PC-3 (cell line): Measurements from ENCODE around the gene GSG1L. TPM values are rescaled to one million over a fixed set of nuclear protein-coding genes. Genes with fewer than 3 reads are reported as not detected.

Source experiments
- ATAC-seq: fragments of 200-7000 bp; cut with Tn5 transposase; 2 replicates; pipeline ENCODE4 v1.9.1; 2020; ENCODE audit warnings: mild to moderate bottlenecking, moderate library complexity
- BruUV-seq: library from RNA; stranded (reverse); fragments of 400-500 nt; replicated peaks from 2 replicates; lab custom pipeline; 2021; lab: Mats Ljungman, UMichigan
- CTCF ChIA-PET: fragments of 300-600 bp; sonication (Branson Sonifier 250); formaldehyde crosslinking; loops from one replicate; lab custom pipeline; 2022; ENCODE audit warnings: antibody characterized with exemption; lab: Charles Lee
- POLR2A ChIA-PET: fragments of 300-600 bp; sonication (Branson Sonifier 250); formaldehyde crosslinking; loops from one replicate; lab custom pipeline; 2022; ENCODE audit warnings: antibody characterized with exemption; ENCODE audit not compliant: unreplicated experiment; lab: Charles Lee
- DNase-seq: peaks from one replicate; pipeline ENCODE4 v3.0.0-alpha.2; 2015
- H2AFZ ChIP-seq: fragments of 300-600 bp; sonication (generic); 2 replicates; pipeline ENCODE4 v1.6.0; 2016; ENCODE audit warnings: antibody characterized with exemption, low read length
- H3F3A ChIP-seq: fragments of 300-600 bp; sonication (generic); one replicate; pipeline ENCODE4 v1.6.0; 2017; ENCODE audit warnings: antibody characterized with exemption, low read length, control low read depth, mild to moderate bottlenecking; ENCODE audit not compliant: unreplicated experiment
- H3K27ac ChIP-seq: fragments of 300-600 bp; sonication (generic); 2 replicates; pipeline ENCODE4 v1.5.1; 2016; ENCODE audit warnings: mild to moderate bottlenecking, low read length
- H3K27me3 ChIP-seq: fragments of 300-600 bp; sonication (generic); 2 replicates; pipeline ENCODE4 v1.6.1; 2016; ENCODE audit warnings: low read length, mixed read lengths
- H3K36me3 ChIP-seq: fragments of 300-600 bp; sonication (generic); 2 replicates; pipeline ENCODE4 v1.6.1; 2016; ENCODE audit warnings: low read depth, mixed run types, low read length, mixed read lengths
- H3K4me1 ChIP-seq: fragments of 300-600 bp; sonication (generic); 2 replicates; pipeline ENCODE4 v1.5.1; 2016; ENCODE audit warnings: low read length; ENCODE audit not compliant: insufficient read depth
- H3K4me2 ChIP-seq: fragments of 300-600 bp; sonication (generic); 2 replicates; pipeline ENCODE4 v1.6.0; 2016; ENCODE audit warnings: low read length
- H3K4me3 ChIP-seq: fragments of 300-600 bp; sonication (generic); 2 replicates; pipeline ENCODE4 v1.5.1; 2016; ENCODE audit warnings: mild to moderate bottlenecking, low read length, mixed read lengths
- H3K79me2 ChIP-seq: fragments of 300-600 bp; sonication (generic); 2 replicates; pipeline ENCODE4 v1.6.1; 2017; ENCODE audit warnings: low read length, mixed read lengths
- H3K9ac ChIP-seq: fragments of 300-600 bp; sonication (generic); 2 replicates; pipeline ENCODE4 v1.6.0; 2016; ENCODE audit warnings: mild to moderate bottlenecking, low read length
- H3K9me2 ChIP-seq: fragments of 300-600 bp; sonication (generic); replicated peaks from 2 replicates; pipeline ENCODE4 v1.6.1; 2016; ENCODE audit warnings: mixed run types, low read length, mixed read lengths
- H3K9me3 ChIP-seq: fragments of 300-600 bp; sonication (generic); 2 replicates; pipeline ENCODE4 v1.6.1; 2016; ENCODE audit warnings: low read length, mixed read lengths
- H4K20me1 ChIP-seq: fragments of 300-600 bp; sonication (generic); 2 replicates; pipeline ENCODE4 v1.6.1; 2016; ENCODE audit warnings: low read length, mixed read lengths
- EZH2 ChIP-seq: fragments of 300-600 bp; sonication (generic); IDR thresholded peaks from one replicate; pipeline ENCODE4 v1.6.1; 2017; ENCODE audit warnings: antibody characterized with exemption, mild to moderate bottlenecking, low read length; ENCODE audit not compliant: unreplicated experiment
- EZH2phosphoT487 ChIP-seq: fragments of 300-600 bp; sonication (generic); IDR thresholded peaks from 2 replicates; pipeline ENCODE4 v1.6.1; 2018; ENCODE audit warnings: mild to moderate bottlenecking, antibody characterized with exemption, low read length, borderline replicate concordance
- intact Hi-C: fragments of 100-400 bp; cut with micrococcal nuclease; formaldehyde crosslinking; loops from 2 replicates; pipeline ENCODE4 v1.9.0; 2023
- total RNA-seq: library from RNA; depleted of rRNA; stranded (reverse); fragments of >200 nt; gene quantifications from 2 replicates; pipeline ENCODE4 v1.2.3, GENCODE V29; 2014
- TF ChIP-seq, protein P1 (sequence below): fragments of 300-600 bp; sonication (generic); conservative IDR thresholded peaks from 2 replicates; pipeline ENCODE4 v1.5.1; 2017; ENCODE audit warnings: antibody characterized with exemption, low read depth, mild to moderate bottlenecking, low read length

The GSG1L gene
- total RNA-seq, 1 experiment from 2014 or later: not detected

DNA sequence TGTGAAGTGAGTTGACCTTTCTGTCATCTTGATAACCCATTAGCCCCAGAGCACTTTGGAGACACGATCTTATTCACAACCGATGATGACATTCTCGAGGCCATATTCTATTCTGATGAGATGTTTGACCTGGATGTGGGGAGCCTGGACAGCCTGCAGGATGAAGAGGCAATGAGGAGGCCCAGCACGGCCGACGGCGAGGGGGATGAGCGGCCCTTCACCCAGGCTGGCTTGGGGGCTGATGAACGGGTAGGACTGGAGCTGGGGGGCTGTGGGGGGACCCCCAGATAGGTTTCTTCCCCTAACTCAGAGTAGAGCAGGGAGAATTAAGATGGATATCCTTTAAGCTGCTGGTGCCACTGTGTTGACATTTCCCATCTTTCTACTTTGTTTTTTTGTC, 311.8 kb downstream of the GSG1L start:
- Histone ChIP-seq H3K79me2 (no peaks in the 10 kb centered on the region), H3K9me2 (no peaks in the 10 kb centered on the region), H3K9me3 (no peaks in the 10 kb centered on the region), H3K4me2 (no peak overlapping the region), H2AFZ (no peak overlapping the region), H3K4me3 (no peak overlapping the region), H4K20me1 (no peaks in the 10 kb centered on the region), H3K36me3 (no peaks in the 10 kb centered on the region), H3K9ac (no peak overlapping the region), H3K27me3 (no peaks in the 10 kb centered on the region), H3K27ac (no peak overlapping the region), H3K4me1 (peaks cover 10% of the 10 kb centered on the region; the same call in 1 of the 2 replicates), H3F3A (no peaks in the 10 kb centered on the region)
- POLR2A ChIA-PET: no interaction called here
- TF ChIP-seq EZH2phosphoT487 (no peak), EZH2 (no peak)
- ATAC-seq (no peak), DNase-seq (no peak)
- intact Hi-C loops: no loop called here
- CTCF ChIA-PET: no interaction called here
- BruUV-seq: no TSS peak

DNA sequence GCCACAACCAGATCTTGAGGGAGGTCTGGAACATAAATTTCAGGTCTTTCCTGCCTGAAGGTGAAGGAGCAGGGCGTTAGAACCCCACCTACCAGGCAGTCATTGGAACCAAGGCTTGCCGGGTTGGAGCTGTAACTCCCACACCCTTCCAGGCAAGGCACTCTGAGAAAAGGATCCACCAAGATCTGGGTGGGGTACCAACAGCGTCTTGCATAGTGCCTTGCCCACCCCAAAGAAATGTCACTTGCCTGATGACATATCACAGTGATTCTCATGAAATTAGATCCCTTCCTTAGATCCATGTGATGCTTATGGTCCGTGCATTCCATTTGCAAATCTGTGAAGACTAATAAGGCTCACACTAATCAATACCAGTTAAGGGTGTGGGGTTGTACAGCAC, 312.3 kb downstream of the GSG1L start:
- no peak overlapping the region for H3K9ac ChIP-seq
- H3K27me3 ChIP-seq: no peaks in the 10 kb centered on the region
- H3K27ac ChIP-seq: no peak overlapping the region
- no peak overlapping the region for H3K4me2 ChIP-seq
- H4K20me1 ChIP-seq: no peaks in the 10 kb centered on the region
- H3K4me3 ChIP-seq: no peak overlapping the region
- H3K79me2 ChIP-seq: no peaks in the 10 kb centered on the region
- ChIA-PET POLR2A (no interaction called here), CTCF (no interaction called here)
- no peaks in the 10 kb centered on the region for H3K9me3 ChIP-seq
- no peak overlapping the region for H2AFZ ChIP-seq
- H3K9me2 ChIP-seq: no peaks in the 10 kb centered on the region
- no peaks in the 10 kb centered on the region for H3F3A ChIP-seq
- BruUV-seq: no TSS peak
- DNase-seq: no peak
- TF ChIP-seq, protein P1, sequence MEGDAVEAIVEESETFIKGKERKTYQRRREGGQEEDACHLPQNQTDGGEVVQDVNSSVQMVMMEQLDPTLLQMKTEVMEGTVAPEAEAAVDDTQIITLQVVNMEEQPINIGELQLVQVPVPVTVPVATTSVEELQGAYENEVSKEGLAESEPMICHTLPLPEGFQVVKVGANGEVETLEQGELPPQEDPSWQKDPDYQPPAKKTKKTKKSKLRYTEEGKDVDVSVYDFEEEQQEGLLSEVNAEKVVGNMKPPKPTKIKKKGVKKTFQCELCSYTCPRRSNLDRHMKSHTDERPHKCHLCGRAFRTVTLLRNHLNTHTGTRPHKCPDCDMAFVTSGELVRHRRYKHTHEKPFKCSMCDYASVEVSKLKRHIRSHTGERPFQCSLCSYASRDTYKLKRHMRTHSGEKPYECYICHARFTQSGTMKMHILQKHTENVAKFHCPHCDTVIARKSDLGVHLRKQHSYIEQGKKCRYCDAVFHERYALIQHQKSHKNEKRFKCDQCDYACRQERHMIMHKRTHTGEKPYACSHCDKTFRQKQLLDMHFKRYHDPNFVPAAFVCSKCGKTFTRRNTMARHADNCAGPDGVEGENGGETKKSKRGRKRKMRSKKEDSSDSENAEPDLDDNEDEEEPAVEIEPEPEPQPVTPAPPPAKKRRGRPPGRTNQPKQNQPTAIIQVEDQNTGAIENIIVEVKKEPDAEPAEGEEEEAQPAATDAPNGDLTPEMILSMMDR: no peak
- TF ChIP-seq EZH2phosphoT487: no peak
- no peak for TF ChIP-seq EZH2
- peaks cover 10% of the 10 kb centered on the region; the same call in 1 of the 2 replicates for H3K4me1 ChIP-seq
- no peak for ATAC-seq
- no peaks in the 10 kb centered on the region for H3K36me3 ChIP-seq
- intact Hi-C loops: no loop called here

DNA sequence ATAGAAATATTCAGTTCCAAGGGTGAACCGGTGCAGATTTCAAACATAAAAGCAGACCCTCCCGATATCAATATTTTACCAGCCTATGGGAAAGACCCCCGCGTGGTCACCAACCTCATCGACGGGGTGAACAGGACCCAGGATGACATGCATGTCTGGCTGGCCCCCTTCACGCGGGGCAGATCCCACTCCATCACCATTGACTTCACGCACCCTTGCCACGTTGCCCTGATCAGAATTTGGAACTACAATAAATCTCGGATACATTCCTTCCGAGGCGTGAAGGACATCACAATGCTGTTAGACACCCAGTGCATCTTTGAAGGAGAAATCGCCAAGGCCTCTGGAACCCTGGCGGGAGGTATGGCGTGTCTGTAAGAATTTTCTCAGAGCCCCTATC, 313.6 kb downstream of the GSG1L start:
- Histone ChIP-seq H3K4me2 (no peak overlapping the region), H3K27me3 (no peaks in the 10 kb centered on the region), H3K9me2 (no peaks in the 10 kb centered on the region), H3K9ac (no peak overlapping the region), H2AFZ (no peak overlapping the region), H3F3A (no peaks in the 10 kb centered on the region), H3K79me2 (no peaks in the 10 kb centered on the region), H3K4me3 (no peak overlapping the region), H3K27ac (no peak overlapping the region), H4K20me1 (no peaks in the 10 kb centered on the region), H3K9me3 (no peaks in the 10 kb centered on the region), H3K4me1 (peaks cover 10% of the 10 kb centered on the region; the same call in 1 of the 2 replicates), H3K36me3 (no peaks in the 10 kb centered on the region)
- intact Hi-C loops: no loop called here
- CTCF ChIA-PET: no interaction called here
- DNase-seq (no peak), ATAC-seq (no peak)
- POLR2A ChIA-PET: no interaction called here
- no peak for TF ChIP-seq EZH2phosphoT487
- no peak for TF ChIP-seq EZH2
- TF ChIP-seq, protein P1: no peak
- no TSS peak for BruUV-seq
